Measurements from ENCODE around the gene GPR17. TPM values are rescaled to one million over a fixed set of nuclear protein-coding genes. Genes with fewer than 3 reads are reported as not detected.

GPR17 gene
- total RNA-seq, 4 donors from 2014 or later: 1.1 to 1.6 (median 1.2) TPM

DNA sequence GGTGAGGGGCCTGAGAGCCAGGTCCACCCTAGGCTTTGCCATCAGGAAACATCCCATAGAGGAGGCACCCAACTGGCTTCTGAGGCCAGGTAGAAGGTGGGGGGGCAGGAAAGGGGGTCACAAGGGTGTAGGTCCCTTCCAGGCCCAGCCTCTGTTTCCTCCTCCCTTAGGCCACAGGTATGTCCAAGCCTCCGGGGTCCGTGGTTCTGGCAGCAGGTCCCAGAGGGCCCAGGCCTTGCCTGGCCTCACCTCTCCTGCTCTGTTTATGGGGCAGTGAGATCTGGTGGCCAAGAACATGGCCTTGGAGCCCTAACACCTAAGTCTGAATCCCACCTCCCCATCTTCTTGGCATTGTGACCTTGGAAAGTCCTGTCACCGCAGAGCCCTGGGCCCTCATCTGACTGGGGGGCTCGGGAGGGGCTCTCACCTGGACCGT is 21.6 kb upstream of the GPR17 start:
- TF ChIP-seq, protein P1, sequence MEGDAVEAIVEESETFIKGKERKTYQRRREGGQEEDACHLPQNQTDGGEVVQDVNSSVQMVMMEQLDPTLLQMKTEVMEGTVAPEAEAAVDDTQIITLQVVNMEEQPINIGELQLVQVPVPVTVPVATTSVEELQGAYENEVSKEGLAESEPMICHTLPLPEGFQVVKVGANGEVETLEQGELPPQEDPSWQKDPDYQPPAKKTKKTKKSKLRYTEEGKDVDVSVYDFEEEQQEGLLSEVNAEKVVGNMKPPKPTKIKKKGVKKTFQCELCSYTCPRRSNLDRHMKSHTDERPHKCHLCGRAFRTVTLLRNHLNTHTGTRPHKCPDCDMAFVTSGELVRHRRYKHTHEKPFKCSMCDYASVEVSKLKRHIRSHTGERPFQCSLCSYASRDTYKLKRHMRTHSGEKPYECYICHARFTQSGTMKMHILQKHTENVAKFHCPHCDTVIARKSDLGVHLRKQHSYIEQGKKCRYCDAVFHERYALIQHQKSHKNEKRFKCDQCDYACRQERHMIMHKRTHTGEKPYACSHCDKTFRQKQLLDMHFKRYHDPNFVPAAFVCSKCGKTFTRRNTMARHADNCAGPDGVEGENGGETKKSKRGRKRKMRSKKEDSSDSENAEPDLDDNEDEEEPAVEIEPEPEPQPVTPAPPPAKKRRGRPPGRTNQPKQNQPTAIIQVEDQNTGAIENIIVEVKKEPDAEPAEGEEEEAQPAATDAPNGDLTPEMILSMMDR (IDR thresholded peaks at IDR 0.05): no peak
- TF ChIP-seq EP300 (IDR thresholded peaks at IDR 0.05): no peak
- Histone ChIP-seq H3K27ac (no peak overlapping the region), H3K4me1 (no peaks in the 10 kb centered on the region), H3K27me3 (no peaks in the 10 kb centered on the region), H3K36me3 (no peaks in the 10 kb centered on the region), H3K9me3 (no peaks in the 10 kb centered on the region), H3K4me3 (no peak overlapping the region)
- 88 to 98% methylated on average over 4 to 5 of the region's 5 CpGs for WGBS, 2 donors
- no peak for DNase-seq (ENCODE audit: low spot score in 2 of 2)

DNA sequence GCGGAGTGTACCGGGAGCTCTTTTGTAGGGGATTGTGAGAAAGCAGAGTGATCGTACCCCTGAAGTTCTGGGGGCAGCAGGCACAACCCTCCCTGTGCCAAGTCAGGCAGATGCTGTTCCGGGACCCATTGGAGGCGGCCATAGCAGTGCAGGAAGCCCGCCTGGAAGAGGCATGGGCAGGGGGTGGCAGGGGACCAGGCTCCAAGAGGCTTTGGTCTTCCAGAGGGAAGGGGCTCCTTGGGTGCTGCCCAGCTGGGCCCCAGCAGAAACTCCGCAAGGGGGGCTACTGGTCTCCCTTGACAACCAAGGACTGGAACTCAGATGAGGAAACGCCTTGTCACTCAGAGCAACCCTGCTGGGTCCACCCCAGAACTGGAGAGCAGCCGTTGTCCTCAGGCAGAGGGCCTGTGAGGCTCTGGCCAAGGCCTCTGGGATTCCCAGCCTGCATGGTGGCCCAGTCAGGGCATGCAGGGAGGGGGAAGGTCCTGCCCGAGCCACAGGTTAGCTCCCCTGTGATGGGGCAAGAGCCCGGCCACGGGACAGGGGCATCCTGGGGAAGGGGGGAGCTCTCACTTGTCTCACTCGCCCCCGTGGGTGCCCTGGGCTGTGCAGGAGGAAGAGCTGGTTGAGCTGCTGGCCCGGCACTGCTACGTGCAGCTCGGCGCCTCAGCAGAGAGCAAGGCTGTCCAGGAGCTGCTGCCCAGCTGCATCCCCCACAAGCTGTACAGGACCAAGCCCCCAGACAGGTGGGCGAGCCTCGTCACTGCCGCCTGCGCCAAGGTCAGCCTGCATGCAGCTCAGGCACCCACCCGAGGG is 21.0 kb upstream of the GPR17 start:
- TF ChIP-seq EP300 (IDR thresholded peaks at IDR 0.05): no peak
- TF ChIP-seq, protein P1 (IDR thresholded peaks at IDR 0.05): no peak
- no peaks in the 10 kb centered on the region for H3K27me3 ChIP-seq
- no peaks in the 10 kb centered on the region for H3K36me3 ChIP-seq
- H3K9me3 ChIP-seq: no peaks in the 10 kb centered on the region
- no peak for DNase-seq (ENCODE audit: low spot score in 2 of 2)
- H3K27ac ChIP-seq: no peak overlapping the region
- H3K4me1 ChIP-seq: no peaks in the 10 kb centered on the region
- 88% methylated on average over 15 to 18 of the region's 23 CpGs for WGBS, 2 donors
- H3K4me3 ChIP-seq: no peak overlapping the region

DNA sequence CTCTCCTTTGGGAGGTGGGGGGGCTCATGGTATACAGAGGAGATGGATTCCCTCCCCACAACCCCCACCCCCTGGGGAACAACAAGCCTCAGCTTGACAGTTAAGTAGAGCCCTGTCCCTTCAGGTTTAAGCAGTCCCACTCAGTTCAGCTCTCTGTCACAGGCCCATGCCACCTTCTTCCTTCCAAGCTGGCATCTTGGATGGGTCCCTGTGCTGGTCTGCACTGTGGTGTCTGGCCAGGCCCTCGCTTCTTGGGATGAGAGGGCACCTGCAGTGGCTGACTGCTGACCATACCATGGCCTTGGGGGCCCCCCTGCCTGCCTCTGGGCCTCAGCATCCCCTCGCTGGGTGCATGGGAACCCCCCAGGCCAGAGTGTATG is 20.4 kb upstream of the GPR17 start:
- Histone ChIP-seq H3K27me3 (no peaks in the 10 kb centered on the region), H3K9me3 (no peaks in the 10 kb centered on the region), H3K4me1 (no peaks in the 10 kb centered on the region), H3K4me3 (no peak overlapping the region), H3K27ac (no peak overlapping the region), H3K36me3 (no peaks in the 10 kb centered on the region)
- 89 to 95% methylated on average over 2 of the region's 2 CpGs for WGBS, 2 donors
- no peak for DNase-seq (ENCODE audit: low spot score in 2 of 2)
- TF ChIP-seq EP300 (IDR thresholded peaks at IDR 0.05) (no peak), POLR2A (IDR thresholded peaks at IDR 0.05) (no peak)
- TF ChIP-seq, protein P1 (IDR thresholded peaks at IDR 0.05): no peak

DNA sequence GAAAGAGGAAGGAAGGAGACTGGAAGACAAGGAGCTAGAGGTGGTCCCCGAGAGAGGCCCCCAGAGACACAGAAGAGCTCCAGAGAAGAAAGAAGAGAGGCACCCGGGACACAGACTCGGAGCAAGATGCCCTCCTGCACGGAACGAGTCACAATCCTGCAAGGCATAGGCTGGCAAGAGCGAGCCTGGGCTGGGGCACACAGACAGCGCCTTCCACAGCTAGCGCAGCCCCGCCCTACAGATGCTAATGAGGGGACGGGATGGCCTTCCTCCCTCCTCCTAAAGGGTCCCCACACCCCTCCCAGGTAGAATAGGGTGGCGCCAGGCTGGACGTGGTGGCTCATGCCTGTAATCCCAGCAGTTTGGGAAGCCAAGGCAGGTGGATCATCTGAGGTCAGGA is 19.8 kb upstream of the GPR17 start:
- H3K4me3 ChIP-seq: no peak overlapping the region
- no peaks in the 10 kb centered on the region for H3K36me3 ChIP-seq
- TF ChIP-seq, protein P1 (IDR thresholded peaks at IDR 0.05): no peak
- TF ChIP-seq POLR2A (IDR thresholded peaks at IDR 0.05) (no peak), EP300 (IDR thresholded peaks at IDR 0.05) (no peak)
- H3K9me3 ChIP-seq: no peaks in the 10 kb centered on the region
- WGBS, 2 donors: 56 to 60% methylated on average over 11 to 12 of the region's 12 CpGs
- H3K27me3 ChIP-seq: no peaks in the 10 kb centered on the region
- H3K27ac ChIP-seq: no peak overlapping the region
- peaks cover 0 to 2% (median 0%) of the 10 kb centered on the region in 4 donors for H3K4me1 ChIP-seq
- DNase-seq (ENCODE audit: low spot score in 2 of 2): no peak

DNA sequence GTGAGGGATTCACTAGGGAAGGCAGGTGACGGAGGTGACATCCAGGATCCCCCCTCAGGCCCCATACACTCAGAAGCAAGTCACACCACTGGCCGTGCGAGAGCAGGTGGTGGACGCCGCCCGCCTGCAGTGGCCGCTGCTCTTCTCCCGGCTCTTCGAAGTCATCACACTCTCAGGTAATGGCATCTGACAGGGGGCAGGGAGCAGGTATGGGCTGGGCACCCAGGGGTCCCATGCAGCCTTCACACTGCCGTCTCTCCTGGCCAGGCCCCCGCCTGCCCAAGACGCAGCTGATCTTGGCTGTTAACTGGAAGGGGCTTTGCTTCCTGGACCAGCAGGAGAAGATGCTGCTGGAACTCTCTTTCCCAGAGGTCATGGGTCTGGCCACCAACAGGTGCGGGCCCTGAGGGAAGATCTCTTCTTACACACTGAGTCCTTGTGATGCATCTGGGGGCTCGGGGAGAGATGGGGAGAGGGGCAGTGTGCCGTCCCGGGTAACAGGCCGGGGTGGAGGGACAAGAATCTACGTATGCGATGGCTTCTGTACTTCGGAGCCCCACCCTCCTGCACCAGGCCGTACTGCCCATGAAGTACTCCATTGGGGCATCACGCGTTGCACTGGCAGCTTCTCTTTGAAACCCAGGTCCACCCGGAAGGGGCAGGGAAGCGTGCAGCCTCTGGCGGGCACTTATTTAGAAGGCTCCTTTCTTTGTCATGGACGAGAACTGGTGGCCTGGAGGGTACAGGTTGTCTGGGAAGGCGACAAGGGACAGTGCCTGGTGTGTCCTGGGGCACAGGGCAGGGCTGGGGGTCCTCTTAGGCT is 18.8 kb upstream of the GPR17 start:
- no peak overlapping the region for H3K4me3 ChIP-seq
- TF ChIP-seq POLR2A (IDR thresholded peaks at IDR 0.05): no peak
- no peaks in the 10 kb centered on the region for H3K36me3 ChIP-seq
- H3K9me3 ChIP-seq: no peaks in the 10 kb centered on the region
- peaks cover 0 to 11% (median 0%) of the 10 kb centered on the region in 4 donors for H3K4me1 ChIP-seq
- WGBS, 2 donors: 83% methylated on average over 20 to 27 of the region's 28 CpGs
- no peaks in the 10 kb centered on the region for H3K27me3 ChIP-seq
- no peak for DNase-seq (ENCODE audit: low spot score in 2 of 2)
- no peak overlapping the region for H3K27ac ChIP-seq
